Activated T-helper 1 cell treated with anti-CD3 and anti-CD28 coated beads, Interleukin-12 subunit alpha, Interleukin-12 subunit beta, Interleukin-2, Interleukin-4 antibody, amounts not matched to agents 30 ng/mL and 10 ng/mL and 1 ng/mL, durations not matched to agents 14 hours and 24 hours and 36 hours (primary cell): ENCODE results near the gene GIMAP6. TPM values are rescaled to one million over a fixed set of nuclear protein-coding genes. Genes with fewer than 3 reads are reported as not detected.
"Not testable (repeated sequence)": the region's sequence is repeated elsewhere in the genome, so short reads cannot be mapped to it uniquely, and the experiment has no call there.

Source experiments
- DNase-seq: peaks from one replicate; pipeline ENCODE4 v3.0.0; 2021; ENCODE audit warnings: low spot score
- H3K27ac Mint-ChIP-seq: one replicate; pipeline ENCODE4 v1.8.0; 2021; ENCODE audit warnings: mild to moderate bottlenecking, mixed read lengths
- H3K27me3 Mint-ChIP-seq: one replicate; pipeline ENCODE4 v1.8.0; 2022; ENCODE audit warnings: mild to moderate bottlenecking, moderate library complexity, mixed read lengths; ENCODE audit not compliant: insufficient read depth
- H3K36me3 Mint-ChIP-seq: one replicate; pipeline ENCODE4 v1.8.0; 2021; ENCODE audit warnings: low read depth, mixed read lengths
- H3K4me1 Mint-ChIP-seq: one replicate; pipeline ENCODE4 v1.8.0; 2021; ENCODE audit warnings: low read depth, mixed read lengths
- H3K4me3 Mint-ChIP-seq: one replicate; pipeline ENCODE4 v1.8.0; 2021; ENCODE audit warnings: mild to moderate bottlenecking, moderate library complexity, mixed read lengths
- H3K9me3 Mint-ChIP-seq: one replicate; pipeline ENCODE4 v1.8.0; 2021; ENCODE audit warnings: mixed read lengths
- intact Hi-C: fragments of 100-400 bp; cut with micrococcal nuclease; formaldehyde crosslinking; loops from one replicate; pipeline ENCODE4 v1.15.1; 2024
- total RNA-seq: library from RNA; stranded (reverse); gene quantifications from 2 replicates; pipeline ENCODE4 v1.2.3, GENCODE V29; 2022

The GIMAP6 gene
- total RNA-seq: 38.7 and 41.3 TPM in 2 replicates

DNA sequence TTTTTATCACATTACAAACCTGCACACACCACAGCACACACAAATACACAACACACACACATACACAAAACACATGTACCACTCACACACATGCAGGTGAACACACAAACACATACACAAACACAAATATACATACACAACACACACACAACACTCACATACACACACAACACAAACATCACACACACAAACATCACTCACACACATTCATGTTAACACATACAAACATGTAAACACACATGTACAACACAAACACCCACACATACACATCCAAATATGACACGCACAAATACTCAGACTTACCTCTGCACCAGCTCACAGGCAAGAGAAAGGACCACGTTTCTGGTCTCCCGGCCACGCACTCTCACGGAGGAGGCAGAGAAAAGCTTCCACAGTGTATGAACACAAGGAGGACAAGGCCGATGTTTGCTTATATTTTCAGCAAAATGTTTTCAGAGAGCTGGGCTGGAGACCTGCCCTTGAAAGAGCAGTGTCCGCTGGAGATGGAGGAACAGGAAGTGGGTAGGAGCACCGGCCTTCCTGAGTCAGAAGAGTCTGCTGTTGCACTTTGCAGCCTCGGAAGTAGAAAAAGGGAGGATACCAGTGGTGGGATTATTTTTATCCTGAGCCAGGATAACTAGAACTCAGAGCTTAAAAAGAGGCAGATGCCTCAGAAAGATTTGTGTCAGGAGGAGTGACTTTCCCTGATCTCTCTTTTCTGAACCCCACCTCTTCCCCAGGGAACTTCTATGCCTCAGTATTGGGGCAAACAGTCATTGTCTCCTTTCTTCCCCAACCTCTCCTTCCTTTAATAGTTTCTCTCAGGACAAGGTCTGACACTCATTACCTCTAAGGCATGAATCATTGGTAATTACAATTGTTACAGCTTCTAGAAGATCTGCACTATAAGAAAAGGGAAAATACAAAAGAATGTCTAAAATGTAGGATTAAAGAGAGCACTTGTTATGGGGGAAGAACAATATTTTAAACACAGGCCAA is at the start of gene GIMAP6:
GIMAP6 (minus strand) TSS at position 520 of the 999 bp plus-strand sequence. CDS start 2,243 bp downstream, outside the sequence.
- intact Hi-C loops: loop anchor here (1.0 to 2.0 kb wide), 9 partner anchors 11 to 181 kb away; partner anchors contain the start of genes GIMAP1, GIMAP2 and GIMAP8
- peaks cover 60% of the 10 kb centered on the region for H3K36me3 Mint-ChIP-seq
- peaks cover 68% of the 10 kb centered on the region for H3K4me1 Mint-ChIP-seq
- no peaks in the 10 kb centered on the region for H3K27me3 Mint-ChIP-seq
- DNase-seq: peak; percentile 48
- H3K27ac Mint-ChIP-seq: peak within 1 kb of the TSS; percentile 94
- H3K9me3 Mint-ChIP-seq: peaks cover 26% of the 10 kb centered on the region
- peak within 1 kb of the TSS; percentile 94 for H3K4me3 Mint-ChIP-seq

- intact Hi-C loops, H3K27me3 Mint-ChIP-seq, DNase-seq, H3K4me3 Mint-ChIP-seq, H3K27ac Mint-ChIP-seq: not testable (repeated sequence)
- peaks cover 36% of the 10 kb centered on the region for H3K36me3 Mint-ChIP-seq
- peaks cover 92% of the 10 kb centered on the region for H3K4me1 Mint-ChIP-seq
- H3K9me3 Mint-ChIP-seq: peaks cover 40% of the 10 kb centered on the region
Measured at GRCh38 chr7:150680364-150680763, 48.2 kb upstream of the GIMAP6 start.

DNA sequence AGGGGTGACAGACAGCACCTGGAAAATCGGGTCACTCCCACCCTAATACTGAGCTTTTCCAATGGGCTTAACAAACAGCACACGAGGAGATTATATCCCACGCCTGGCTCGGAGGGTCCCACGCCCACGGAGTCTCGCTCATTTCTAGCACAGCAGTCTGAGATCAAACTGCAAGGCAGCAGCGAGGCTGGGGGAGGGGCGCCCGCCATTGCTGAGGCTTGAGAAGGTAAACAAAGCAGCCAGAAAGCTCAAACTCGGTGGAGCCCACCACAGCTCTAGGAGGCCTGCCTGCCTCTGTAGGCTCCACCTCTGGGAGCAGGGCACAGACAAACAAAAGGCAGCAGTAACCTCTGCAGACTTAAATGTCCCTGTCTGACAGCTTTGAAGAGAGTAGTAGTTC is 46.4 kb upstream of the GIMAP6 start:
- H3K27me3 Mint-ChIP-seq, intact Hi-C loops, DNase-seq: not testable (repeated sequence)
- H3K27ac Mint-ChIP-seq: peak overlapping the region; percentile 89
- H3K9me3 Mint-ChIP-seq: peaks cover 46% of the 10 kb centered on the region
- peak overlapping the region; percentile 76 for H3K4me3 Mint-ChIP-seq
- peaks cover 82% of the 10 kb centered on the region for H3K4me1 Mint-ChIP-seq
- peaks cover 36% of the 10 kb centered on the region for H3K36me3 Mint-ChIP-seq

- peaks cover 81% of the 10 kb centered on the region for H3K4me1 Mint-ChIP-seq
- peak overlapping the region; percentile 62 for H3K4me3 Mint-ChIP-seq
- H3K27me3 Mint-ChIP-seq: not testable (repeated sequence)
- intact Hi-C loops: loop anchor here (1.0 to 2.0 kb wide), 3 partner anchors 8 to 78 kb away; partner anchors contain the start of gene GIMAP2
- peaks cover 35% of the 10 kb centered on the region for H3K9me3 Mint-ChIP-seq
- H3K27ac Mint-ChIP-seq: peak overlapping the region; percentile 72
- peak; percentile 42 for DNase-seq
- H3K36me3 Mint-ChIP-seq: peaks cover 34% of the 10 kb centered on the region
Measured at GRCh38 chr7:150676854-150677253, 44.7 kb upstream of the GIMAP6 start.

- H3K4me1 Mint-ChIP-seq: peaks cover 81% of the 10 kb centered on the region
- intact Hi-C loops: loop anchor here (1.0 to 2.0 kb wide), 2 partner anchors 8 to 79 kb away; no protein-coding TSS in a partner anchor
- DNase-seq, H3K27me3 Mint-ChIP-seq: not testable (repeated sequence)
- H3K4me3 Mint-ChIP-seq: peak overlapping the region; percentile 62
- H3K36me3 Mint-ChIP-seq: peaks cover 31% of the 10 kb centered on the region
- H3K9me3 Mint-ChIP-seq: peaks cover 32% of the 10 kb centered on the region
- peak overlapping the region; percentile 72 for H3K27ac Mint-ChIP-seq
Measured at GRCh38 chr7:150676276-150676675, 44.1 kb upstream of the GIMAP6 start.

- Mint-ChIP-seq H3K27me3 (no peaks in the 10 kb centered on the region), H3K27ac (peak overlapping the region; percentile 91), H3K36me3 (peaks cover 25% of the 10 kb centered on the region), H3K9me3 (peaks cover 30% of the 10 kb centered on the region), H3K4me1 (peaks cover 81% of the 10 kb centered on the region), H3K4me3 (no peak overlapping the region)
- intact Hi-C loops: loop anchor here (1.0 to 2.0 kb wide), 2 partner anchors 7 to 79 kb away; no protein-coding TSS in a partner anchor
- DNase-seq: no peak
Measured at GRCh38 chr7:150675714-150676113, 43.5 kb upstream of the GIMAP6 start.

DNA sequence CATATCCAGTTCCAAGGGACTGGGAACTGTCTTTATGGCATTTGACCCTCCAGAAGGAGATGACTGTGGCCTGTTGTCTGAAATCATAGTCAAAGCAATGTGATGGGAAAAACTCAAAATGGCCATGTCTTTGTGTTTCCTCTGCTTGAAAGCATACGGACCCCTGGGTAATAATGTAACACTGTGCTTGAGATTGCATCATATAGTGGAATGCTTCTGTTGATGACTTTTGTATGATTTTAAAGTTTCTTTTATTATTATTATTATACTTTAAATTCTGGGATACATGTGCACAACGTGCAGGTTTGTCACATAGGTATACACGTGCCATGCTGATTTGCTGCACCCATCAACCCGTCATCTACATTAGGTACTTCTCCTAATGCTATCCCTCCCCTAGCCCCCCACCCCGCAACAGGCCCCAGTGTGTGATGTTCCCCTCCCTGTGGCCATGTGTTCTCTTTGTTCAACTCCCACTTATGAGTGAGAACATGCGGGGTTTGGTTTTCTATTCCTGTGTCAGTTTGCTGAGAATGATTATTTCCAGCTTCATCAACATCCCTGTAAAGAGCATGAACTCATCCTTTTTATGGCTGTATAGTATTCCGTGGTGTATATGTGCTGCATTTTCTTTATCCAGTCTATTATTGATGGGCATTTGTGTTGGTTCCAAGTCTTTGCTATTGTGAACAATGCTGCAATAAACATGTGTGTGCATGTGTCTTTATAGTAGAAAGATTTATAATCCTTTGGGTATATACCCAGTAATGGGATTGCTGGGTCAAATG is 39.8 kb upstream of the GIMAP6 start:
- H3K27me3 Mint-ChIP-seq, H3K27ac Mint-ChIP-seq, DNase-seq, intact Hi-C loops, H3K4me3 Mint-ChIP-seq: not testable (repeated sequence)
- Mint-ChIP-seq H3K4me1 (peaks cover 83% of the 10 kb centered on the region), H3K36me3 (peaks cover 11% of the 10 kb centered on the region), H3K9me3 (peaks cover 24% of the 10 kb centered on the region)

DNA sequence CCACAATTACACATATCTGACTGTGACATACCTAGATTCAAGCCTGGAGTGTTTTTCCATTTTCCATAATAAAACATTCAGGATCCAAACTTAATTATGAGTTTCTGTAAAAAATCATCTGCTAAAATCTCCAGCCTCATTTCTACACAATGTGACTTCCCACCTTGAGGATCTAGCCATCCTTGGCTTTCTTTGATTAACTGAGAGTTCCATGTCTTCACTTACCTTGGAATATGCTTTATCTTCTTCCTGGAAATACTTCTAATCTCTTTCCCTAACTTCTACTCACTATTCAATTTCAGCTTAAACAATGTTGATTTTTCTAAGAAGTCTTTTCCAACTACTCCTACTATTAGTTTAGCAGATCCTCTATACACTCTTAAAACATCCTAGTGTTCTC is 36.8 kb upstream of the GIMAP6 start:
- H3K4me1 Mint-ChIP-seq: peaks cover 89% of the 10 kb centered on the region

GRCh38 chr7:150668472-150668911 is 36.3 kb upstream of the GIMAP6 start:
- H3K4me1 Mint-ChIP-seq: peaks cover 94% of the 10 kb centered on the region
- H3K27me3 Mint-ChIP-seq: no peaks in the 10 kb centered on the region
- intact Hi-C loops: loop anchor here (1.0 to 5.0 kb wide), 15 partner anchors 8 to 359 kb away; partner anchors contain the start of genes ABCB8, ACTR3C, GIMAP2 and GIMAP6
- peaks cover 18% of the 10 kb centered on the region for H3K9me3 Mint-ChIP-seq
- peak; percentile 74 for DNase-seq
- H3K4me3 Mint-ChIP-seq: peak overlapping the region; percentile 74
- peak overlapping the region; percentile 91 for H3K27ac Mint-ChIP-seq
- peaks cover 16% of the 10 kb centered on the region for H3K36me3 Mint-ChIP-seq

More for the DNA sequence above, 36.8 kb upstream of the GIMAP6 start:
- intact Hi-C loops: loop anchor here (1.0 to 5.0 kb wide), 15 partner anchors 7 to 358 kb away; partner anchors contain the start of genes ABCB8, ACTR3C, GIMAP2 and GIMAP6
- H3K4me3 Mint-ChIP-seq: no peak overlapping the region
- H3K36me3 Mint-ChIP-seq: peaks cover 15% of the 10 kb centered on the region
- DNase-seq: no peak
- H3K27ac Mint-ChIP-seq: peak overlapping the region; percentile 91
- H3K9me3 Mint-ChIP-seq: peaks cover 18% of the 10 kb centered on the region
- no peaks in the 10 kb centered on the region for H3K27me3 Mint-ChIP-seq

- Mint-ChIP-seq H3K9me3 (peaks cover 12% of the 10 kb centered on the region), H3K27me3 (no peaks in the 10 kb centered on the region), H3K27ac (peak overlapping the region; percentile 91), H3K36me3 (peaks cover 14% of the 10 kb centered on the region), H3K4me1 (peaks cover 100% of the 10 kb centered on the region), H3K4me3 (peak overlapping the region; percentile 59)
- intact Hi-C loops: loop anchor here (5.0 kb wide), 4 partner anchors 164 to 361 kb away; partner anchors contain the start of genes ABCB8, ACTR3C, LRRC61 and ZNF775
- no peak for DNase-seq
Measured at GRCh38 chr7:150666412-150666811, 34.2 kb upstream of the GIMAP6 start.

DNA sequence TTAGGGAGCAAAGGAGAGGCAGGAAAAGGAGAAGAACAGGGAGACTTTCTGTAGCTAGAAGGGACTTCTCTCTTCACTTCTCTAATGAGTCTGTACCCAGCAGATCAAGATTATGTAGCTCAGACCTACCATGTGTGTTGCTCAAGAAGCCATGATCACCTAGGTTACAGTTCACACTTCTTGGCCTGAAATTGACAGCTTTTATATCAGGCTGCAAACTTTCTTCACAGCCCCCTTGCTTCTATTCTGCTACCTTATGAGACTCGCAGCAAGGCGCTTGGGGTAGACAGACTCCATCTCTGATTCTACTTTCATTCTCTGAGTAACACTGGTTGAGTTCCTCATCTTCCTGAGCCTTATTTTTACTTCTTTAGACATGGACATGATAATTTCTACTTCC is 33.7 kb upstream of the GIMAP6 start:
- Mint-ChIP-seq H3K4me3 (no peak overlapping the region), H3K4me1 (peaks cover 100% of the 10 kb centered on the region), H3K27me3 (no peaks in the 10 kb centered on the region), H3K27ac (peak overlapping the region; percentile 91), H3K9me3 (peaks cover 7% of the 10 kb centered on the region), H3K36me3 (peaks cover 17% of the 10 kb centered on the region)
- intact Hi-C loops: loop anchor here (5.0 kb wide), 4 partner anchors 164 to 361 kb away; partner anchors contain the start of genes ABCB8, ACTR3C, LRRC61 and ZNF775
- DNase-seq: no peak
